Inflammatory macrophage (primary cell): Measurements from ENCODE around the gene PAH.

Experiments used
- DNase-seq, 2 donors: peaks; one replicate each; pipeline ENCODE4 v3.0.0-alpha.2; 2020 to 2022

Gene PAH

DNA sequence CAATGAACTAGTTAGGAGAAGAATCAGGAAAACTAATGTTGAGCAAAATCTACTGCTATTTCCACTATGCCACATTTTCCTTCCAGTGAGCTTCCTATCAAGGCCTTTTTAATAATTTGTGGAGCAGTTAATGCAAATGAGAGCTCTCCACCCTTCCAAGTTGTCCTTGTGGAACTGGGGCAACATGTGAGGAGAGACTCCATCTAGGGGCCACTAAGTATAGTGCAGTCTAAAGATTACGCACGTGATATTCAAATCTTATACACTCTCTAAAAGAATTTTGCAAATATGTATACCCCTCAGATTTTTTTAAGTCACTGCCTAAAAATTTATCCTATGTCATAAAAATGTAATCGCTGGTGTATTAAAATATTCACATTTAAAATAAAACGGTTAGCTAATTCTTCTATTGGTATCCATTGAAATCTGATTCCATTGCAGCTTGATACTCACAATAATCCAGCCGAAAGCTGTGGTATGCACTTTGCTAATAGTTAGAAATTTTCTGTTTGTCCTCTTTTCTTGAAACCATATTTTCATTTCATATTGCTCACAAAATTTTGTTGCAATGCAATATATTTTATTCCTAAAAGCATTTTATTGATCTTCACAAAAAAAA is 100.1 kb downstream of the PAH start:
- peak in 1 of 2 donors; percentile 9 for DNase-seq

- no peak for DNase-seq
Measured at GRCh38 chr12:102814691-102815367, 102.2 kb downstream of the PAH start.

- DNase-seq, result no peak
Measured at GRCh38 chr12:102812344-102812743, 104.7 kb downstream of the PAH start.

GRCh38 chr12:102811110-102811737 is 105.8 kb downstream of the PAH start:
- DNase-seq, result no peak

- DNase-seq, result no peak
Measured at GRCh38 chr12:102808412-102808811, 108.6 kb downstream of the PAH start.

DNA sequence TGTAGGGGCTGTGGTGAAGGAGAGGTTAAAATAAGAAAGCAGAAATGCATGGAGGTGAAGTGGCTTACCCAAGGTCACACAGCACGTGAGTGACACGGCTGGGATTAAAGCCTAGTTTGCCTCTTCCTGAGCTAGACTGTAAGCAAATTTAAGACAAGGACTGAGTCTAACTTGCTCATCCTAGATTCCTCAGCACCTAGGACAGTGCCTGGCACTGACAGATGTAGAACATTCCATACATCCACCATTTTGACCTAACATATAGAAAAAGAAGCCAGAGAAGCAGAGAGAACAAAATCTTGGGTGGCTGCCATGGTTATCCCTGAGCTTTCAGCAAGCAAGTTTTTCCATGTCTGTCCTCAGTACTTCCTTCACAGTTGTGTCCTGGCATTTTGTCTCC is 110.5 kb downstream of the PAH start:
- DNase-seq, result no peak

DNA sequence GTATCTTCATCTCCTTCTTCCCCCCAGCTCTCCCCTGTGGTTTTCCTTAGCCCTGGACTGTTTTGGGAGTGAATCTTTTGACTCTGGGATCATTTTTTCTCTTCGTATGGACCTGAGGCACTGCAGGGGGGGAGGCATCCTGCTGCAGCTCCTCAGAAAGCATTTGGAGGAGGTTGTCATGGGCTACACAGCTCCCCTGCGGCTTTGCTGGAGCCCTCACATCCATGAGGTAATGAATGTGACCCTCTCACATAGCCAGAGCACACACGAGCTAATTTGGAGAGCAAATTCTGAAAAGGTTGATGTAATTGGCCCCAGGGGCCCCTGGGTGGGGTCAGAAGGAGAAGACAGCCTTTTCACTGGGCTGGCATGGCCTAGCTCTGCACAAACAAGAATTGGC is 110.9 kb downstream of the PAH start:
- DNase-seq, result no peak

DNA sequence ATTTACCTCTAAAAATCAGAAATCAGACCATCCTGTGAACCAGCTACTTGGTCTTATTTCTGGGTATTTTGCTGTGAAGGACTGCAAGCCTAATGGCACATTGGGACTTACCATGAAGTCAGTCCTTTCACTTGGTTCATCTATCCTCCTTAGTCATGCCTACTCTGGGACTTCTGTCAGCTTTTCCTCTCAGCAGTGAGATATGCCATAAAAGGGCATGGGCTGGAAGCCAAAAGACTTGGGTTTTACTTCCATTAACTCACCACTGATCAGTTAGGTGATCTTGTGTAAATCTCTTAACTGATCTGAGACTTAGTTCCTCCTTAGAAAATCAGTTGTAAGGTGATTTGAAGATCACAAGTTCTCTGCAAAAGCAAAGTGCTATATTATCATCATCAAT is 116.5 kb downstream of the PAH start:
- no peak for DNase-seq

DNA sequence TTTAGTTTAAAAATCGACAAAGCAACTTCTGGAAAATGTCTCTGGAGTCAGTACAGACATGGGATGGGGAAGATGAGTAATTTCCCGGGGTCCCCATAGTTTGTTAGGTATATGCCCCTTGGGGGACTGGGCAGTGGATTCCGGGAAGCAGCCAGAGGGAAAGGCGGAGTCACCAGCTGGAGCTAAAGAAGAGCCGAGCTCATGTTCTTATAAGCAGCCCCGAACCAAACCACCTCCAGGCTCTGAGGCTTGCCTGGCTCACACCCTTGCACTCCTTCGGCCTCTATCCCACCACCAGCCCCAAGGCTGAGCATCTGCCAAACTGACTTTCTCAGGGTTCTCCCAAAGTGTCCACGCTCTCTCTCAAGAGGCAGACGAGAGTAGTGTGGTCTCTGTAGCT is 117.8 kb downstream of the PAH start:
- DNase-seq, result no peak

DNA sequence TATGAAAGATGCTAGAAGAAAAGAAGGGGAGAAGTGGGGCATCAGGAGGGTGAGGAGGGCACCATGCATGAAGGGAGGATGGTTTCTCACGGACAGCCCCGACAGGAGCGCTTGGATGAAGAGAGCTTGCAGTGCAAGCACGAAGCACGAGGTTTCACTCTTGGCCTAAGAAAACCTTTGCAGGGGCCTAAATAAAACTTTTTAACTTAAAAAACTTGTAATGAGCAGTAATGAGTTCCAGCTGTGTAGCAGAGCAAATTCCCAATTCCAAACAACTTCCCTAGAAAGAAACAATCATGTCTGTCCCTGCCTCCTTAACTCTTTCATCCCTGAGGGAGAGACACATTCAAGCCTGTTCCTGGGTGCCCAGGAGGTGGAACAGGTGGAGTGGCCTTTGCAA is 119.5 kb downstream of the PAH start:
- DNase-seq, result no peak

- no peak for DNase-seq
Measured at GRCh38 chr12:102793921-102794320, 123.1 kb downstream of the PAH start.
